Daoy (cell line): ENCODE data around the gene HS3ST3A1. TPM values are rescaled to one million over a fixed set of nuclear protein-coding genes. Genes with fewer than 3 reads are reported as not detected.
"Not testable (repeated sequence)": the region's sequence is repeated elsewhere in the genome, so short reads cannot be mapped to it uniquely, and the experiment has no call there.

Experiments used
- DNase-seq: peaks from one replicate; pipeline ENCODE4 v3.0.0-alpha.2; 2015; ENCODE audit warnings: low read depth
- total RNA-seq: library from RNA; depleted of rRNA; stranded (reverse); fragments of >200 nt; shearing (Covaris generic); gene quantifications from 2 replicates; pipeline ENCODE4 v1.2.3, GENCODE V29; 2014

HS3ST3A1 gene
- total RNA-seq, 1 experiment from 2014 or later = 17.4 TPM

DNA sequence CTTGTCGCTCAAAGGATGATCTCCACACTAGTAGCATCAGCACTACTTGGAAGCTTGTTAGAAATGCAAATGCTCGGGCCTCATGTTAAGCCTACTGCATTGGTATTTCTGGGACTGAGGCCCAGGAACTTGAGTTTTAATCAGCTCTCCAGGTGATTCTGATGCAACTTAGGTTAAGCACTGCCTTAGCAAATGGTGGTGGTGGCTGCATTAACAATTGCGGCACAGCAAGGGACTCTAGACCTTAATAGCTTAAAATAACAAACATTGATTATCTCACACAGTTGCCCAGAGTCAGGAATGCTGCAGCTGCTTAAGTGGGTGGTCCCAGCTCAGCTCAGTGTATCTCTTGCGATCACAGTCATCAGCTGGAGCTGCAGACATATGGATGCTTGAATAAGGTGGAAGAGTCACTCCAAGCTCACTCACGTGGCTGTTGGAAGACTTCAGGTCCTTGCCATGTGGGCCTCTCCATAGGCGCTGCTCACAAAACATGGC lies 25.8 kb downstream of the HS3ST3A1 start:
- no peak for DNase-seq

DNA sequence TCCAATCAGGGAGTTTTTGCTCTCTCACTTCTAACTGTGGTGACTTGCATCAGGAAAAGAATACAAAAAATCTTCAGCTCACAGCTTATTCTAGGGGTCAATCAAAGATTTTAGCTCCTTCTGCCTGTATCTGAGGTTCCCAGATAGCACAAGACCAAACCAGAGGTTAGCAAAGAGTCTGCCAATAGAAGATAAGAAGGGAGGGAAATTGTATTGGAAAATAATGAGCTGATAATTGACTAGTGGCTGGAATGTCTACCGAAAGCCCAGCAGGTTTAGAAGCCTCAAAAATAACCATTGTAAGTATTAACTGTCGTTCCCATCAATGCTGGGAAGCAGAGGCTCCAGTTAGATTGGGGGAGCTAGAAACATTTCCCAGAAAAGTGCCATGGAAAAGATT lies 26.3 kb downstream of the HS3ST3A1 start:
- no peak for DNase-seq

DNA sequence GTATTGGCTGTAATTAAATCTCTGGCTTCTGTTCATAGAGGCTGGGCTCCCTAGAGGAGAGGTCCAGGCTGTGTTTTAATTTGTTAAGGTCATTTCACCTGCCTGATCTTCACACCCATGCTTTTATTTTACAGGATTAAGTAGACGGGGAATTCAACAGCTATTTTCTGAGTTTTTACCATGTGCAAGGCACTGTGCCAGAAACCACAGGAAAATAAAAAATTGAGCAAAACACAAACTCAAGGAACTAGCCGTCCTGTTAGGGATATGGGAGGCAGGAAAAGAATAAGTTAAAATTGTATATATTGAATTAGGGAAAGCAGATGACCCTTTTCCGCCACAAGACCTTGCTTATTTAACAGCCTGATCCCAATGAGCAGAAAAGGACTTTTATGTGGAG lies 29.1 kb downstream of the HS3ST3A1 start:
- DNase-seq = no peak

DNA sequence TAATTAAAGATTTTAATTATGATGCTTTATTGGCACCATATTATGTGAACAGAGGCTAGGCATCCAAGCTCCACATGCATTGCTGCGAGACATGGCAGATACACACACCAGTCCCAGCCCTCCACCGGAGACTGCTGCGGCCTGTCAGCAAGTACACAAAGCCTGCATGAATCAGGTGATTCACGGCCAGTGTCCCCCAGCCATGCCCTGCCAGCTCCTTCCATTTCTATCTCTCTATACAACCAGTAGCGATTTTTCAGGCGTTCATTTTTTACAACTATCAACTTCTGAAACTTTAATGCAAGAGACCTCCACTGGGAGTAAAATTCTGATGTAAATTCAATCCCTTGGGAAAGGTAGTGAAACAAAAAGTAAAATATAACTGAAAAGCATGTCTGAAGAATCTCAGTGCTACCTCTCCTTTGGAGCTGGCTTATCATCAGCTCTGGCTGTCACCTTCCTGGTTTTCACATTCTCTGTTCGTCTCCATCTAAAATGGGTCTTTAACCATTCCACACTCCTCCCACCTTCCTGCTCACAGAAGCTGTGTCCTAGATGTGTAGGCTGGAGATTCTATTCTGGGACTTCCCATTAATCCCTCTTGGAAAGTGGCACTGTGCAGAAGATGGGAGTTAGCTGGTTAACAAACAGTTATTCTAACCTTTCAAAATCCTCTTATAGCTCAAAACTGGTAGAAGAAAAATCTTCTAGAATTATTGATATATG lies 32.2 kb downstream of the HS3ST3A1 start:
- DNase-seq = peak; percentile 70

DNA sequence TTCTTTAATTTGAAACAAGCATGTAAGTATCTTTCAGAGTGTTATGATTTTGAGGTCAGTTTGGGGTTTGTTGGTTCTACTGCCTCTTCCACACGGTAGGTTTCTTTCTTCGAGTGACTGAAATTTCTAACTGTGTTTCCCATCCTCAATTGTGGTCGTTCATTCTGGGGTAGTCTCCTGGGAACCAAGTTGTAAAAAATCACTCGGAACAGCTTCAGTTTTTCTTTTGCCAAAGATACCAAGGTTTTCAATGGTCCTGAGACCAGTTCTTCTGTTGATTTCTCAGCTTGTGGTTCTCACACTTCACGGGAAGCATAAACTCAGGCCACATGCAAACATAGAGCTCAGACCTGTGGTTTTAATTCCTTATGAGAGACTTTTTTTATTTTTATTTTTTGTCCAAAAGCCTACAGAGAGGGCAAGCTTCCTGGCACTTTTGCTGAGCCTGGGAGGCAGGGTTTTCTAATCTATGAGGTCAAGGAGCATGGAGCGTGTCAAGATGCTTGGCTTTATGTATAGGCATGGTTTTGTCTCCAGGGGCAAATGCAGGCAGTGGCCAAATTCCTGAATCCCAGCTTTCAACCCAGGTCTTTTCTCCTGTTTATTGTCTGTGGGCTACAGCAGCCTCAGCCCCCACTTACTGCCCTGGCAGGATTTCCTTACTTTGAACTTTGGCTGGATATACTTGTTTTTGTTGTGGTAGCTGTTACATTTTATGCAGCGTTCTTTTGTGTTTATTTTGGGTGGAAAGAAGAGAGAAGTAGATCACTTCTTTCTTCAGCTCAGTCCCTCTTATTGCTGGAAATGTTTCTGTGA lies 32.9 kb downstream of the HS3ST3A1 start:
- DNase-seq = no peak

DNA sequence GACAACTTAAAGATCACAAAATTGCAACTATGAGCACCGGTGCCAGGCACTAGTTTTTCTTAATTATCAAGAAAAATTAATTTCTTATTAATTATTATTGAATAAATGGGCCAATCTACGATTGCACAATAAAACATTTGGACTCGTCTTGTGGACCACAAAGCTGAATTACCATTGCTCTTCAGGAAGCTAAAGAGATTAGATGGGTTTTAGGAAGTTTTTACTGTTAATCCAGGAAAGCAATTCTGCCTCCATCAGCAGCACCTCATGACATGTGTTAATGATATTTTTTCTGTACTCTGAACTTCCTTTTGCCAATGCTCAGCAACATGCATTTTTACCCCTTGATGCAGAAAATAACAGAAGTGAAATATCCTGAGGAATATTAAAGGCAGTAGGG lies 37.9 kb downstream of the HS3ST3A1 start:
- DNase-seq = no peak

DNA sequence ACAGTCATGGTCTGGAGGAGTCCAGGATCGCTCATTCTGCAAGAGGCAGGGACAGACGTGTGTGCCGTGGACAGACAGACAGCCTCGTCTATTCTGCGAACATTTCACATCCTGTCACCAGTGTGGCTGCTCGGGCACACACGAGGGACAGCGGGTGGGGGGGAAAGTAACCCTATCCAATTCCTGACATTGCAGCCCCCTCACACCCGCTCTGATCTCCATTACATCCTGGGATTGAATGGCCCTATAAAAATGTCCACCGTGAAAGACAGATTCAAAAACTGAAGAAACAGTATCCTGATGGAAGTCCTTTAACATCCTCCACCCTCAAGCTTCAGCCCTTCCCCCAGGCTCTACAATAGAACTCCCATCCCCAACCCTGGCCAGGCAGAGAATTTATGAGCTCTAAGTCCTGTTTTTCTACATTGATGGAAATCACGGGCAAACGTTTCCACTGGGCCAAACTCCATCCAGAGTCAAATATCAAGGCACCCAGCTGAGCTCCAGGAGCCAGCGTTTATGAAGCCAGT lies 39.4 kb downstream of the HS3ST3A1 start:
- peak; percentile 95 for DNase-seq

DNA sequence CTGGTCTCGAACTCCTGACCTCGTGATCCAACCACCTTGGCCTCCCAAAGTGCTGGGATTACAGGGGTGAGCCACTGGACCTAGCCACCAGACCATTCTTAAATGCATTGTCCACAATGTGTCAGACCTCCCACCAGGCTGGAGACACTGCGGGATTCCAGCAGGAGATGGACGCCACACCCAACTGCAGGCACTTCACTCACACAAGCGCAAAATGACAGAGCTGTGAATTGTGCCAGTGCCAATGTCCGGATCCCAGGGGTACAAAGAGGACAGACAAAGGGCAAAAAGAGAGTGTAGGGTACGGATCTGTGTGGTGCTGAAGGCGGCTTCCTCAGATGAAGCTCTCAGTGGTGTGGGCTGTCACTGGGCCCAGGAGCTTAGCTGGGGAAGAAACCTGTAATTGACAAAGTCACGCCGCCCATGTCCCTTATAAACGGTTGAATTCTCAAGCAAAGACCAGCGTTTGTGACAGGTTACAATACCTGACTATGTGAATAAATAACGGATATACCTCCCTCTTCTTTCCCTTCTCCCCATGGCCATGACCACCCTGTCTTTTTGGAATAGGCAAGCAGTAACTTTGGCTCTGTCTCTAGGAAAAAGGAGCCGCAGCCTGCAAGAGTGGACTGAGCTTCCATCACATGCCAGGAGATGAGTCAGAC lies 40.0 kb downstream of the HS3ST3A1 start:
- peak; percentile 71 for DNase-seq

DNA sequence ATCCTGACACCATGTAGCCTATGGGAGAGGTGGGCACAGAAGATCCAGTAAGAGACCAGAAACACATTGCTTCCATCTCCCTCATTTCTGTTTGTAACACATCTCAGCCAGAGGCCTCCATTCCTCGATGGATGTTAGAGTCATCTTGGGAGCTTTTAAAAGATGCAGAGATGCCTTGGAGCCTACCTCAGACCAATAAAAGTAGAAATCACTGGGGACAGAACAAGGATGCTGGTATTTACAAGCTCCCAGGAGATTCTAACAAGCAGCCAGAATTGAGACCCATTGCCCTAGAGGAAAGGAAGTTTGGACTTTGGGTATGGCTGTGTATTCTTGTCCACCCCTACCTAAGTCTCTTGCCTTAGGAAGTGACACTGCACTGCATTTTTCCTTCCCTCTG lies 40.8 kb downstream of the HS3ST3A1 start:
- no peak for DNase-seq

DNA sequence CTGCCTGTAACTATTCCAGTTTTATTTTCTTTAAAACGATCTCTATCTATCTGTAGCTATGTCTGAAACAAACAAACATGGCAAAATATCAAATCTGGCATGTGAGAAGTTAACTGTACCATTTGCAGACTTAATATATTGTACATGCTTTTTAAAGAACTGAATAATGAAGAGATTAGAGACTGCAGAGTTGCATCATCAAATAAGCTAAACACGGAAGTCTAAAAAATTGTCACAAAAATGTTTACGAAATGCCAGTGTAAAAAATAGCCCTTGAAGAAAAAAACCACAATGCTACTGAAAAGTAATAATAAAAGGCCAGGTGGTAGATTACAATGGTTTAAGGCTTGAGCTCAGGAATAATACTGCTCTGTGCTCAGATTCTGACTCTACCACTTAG lies 43.1 kb downstream of the HS3ST3A1 start:
- DNase-seq = no peak

DNA sequence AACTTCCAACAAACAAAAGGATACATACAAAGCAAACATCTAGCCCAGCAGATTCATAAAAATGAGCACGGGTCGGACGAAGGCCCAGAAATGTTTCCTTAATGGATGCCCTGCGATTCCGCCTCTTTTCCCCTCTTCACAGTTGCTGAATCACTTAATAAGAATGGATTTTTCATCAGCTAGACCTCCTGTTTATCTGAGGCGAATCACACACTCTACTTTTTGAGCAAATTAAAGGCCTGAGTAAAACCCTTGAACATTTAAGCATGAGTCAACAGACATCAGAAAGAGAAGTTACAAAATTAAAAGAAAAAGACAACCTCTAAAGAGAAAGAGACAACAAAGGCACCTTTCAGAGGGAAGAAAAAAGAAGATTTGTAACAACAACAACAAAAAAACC lies 44.7 kb downstream of the HS3ST3A1 start:
- DNase-seq = peak; percentile 26

DNA sequence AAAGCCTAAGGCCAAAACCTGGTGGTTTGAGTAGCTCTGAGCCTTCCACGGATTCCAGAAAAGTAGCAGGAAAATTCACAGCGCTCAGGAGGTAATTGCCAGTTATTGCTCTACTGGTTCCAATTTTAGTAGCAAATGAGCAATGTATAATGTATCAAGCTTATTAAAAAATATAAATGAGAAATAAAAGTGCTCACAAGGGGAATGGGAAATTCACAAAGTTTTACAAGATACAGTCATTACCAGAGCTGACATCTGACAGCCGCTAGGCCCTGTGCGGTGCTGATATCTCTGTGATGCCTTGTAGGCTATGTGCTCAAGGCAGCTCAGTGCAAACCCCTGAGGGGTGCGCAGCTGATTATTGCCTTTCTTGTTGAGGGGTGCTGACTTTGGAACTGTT lies 47.5 kb downstream of the HS3ST3A1 start:
- DNase-seq = no peak

DNA sequence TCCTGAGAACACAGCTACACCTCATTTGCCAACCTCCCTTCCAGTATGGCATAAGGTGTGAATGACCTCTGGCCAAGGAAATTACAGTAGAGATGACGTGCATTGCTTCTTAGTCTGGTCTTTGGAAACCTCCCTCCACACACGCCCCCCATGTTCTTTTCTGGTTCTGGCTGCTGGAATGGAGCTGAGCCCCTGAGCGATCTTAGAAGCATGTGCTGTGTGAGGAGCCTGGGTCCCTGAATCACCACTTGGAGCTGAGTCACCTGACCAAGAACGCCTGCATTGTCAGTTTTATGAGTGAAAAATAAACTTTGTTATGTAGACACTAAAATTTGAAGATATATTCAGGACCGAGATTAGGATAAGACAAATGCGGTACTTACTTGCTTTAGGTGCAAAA lies 51.4 kb downstream of the HS3ST3A1 start:
- DNase-seq = no peak

DNA sequence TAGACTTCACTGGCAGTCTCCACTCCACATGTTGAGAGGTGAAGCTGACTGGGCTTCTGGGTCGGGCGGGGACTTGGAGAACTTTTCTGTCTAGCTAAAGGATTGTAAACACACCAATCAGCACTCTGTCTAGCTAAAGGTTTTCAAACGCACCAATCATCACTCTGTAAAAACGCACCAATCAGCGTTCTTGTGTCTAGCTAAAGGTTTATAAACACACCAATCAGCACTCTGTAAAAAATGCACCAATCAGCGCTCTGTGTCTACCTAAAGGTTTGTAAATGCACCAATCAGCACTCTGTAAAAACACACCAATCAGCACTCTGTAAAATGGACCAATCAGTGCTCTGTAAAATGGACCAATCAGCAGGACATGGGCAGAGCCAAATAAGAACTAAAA lies 53.2 kb downstream of the HS3ST3A1 start:
- not testable (repeated sequence) for DNase-seq

DNA sequence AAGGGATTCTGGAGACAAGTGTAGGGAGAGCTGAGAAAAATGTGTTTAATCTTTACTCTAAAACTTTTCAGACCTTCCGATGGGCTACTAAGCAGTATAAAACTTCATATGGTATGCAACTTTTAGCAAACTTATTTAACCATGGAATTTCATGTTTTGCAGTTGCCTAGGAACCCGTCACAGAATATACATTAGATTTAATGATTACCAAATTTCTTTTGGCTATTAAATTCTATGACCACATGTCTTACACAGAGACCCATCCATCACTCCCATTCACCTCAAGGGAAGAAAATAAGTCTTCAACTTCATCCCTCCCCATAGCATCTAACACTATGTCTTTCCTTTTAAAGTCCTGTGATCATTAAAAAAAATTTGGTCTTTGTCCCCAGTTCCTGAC lies 54.9 kb downstream of the HS3ST3A1 start:
- no peak for DNase-seq

DNA sequence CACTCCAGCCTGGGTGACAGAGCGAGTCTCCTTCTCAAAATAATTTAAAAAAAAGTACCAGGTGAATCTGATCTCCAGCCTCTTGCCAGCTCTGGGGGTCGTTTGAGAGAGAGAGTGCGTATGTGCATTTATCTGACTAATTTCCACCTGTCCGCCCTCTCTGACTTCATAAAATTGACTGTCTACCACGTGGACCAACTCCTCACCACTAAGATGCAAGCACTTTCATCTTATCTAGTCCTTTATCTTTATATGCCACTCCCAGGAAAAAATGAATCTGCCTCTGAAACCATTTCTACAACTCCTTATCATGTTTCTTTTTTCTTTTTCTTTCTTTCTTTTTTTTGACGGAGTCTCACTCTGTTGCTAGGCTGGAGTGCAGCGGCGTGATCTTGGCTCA lies 55.8 kb downstream of the HS3ST3A1 start:
- no peak for DNase-seq

DNA sequence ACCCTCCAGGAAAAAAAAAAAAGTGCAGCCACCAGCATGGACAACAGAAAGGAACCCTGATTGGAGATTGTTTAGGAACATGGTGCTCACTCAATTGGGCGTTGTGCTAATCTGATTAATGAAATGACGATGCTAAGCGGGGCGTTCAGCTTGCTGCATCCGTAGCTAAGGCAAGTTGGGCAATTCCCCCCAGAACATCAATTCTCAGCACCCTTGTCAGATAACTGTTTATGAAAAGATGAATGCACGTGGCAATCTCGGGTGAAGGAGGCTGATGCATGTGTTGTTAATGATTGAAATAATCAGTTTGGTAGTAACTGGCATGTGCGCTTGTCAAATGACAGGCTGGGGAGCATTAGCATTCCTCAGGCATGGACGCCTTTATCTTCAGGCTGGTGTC lies 57.0 kb downstream of the HS3ST3A1 start:
- DNase-seq = no peak

DNA sequence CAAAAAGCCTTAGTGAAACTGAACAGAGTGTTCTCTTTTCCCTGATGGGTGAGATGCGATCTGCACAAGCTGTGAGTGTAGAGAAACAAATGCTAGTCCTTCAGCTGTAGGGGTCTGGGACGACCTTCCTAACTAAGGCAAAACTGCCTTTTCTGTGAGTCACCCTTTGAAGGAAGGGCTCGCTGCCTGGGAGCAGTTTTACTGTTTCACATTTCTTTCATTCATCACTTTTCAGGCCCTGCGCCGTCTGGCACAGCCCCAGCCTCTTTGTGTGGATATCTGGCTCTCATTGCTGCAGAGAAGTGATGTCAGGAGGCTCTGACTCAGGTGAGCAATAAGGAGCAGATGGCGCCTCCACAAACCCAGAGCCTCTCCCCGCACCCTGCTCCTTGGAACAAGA lies 57.4 kb downstream of the HS3ST3A1 start:
- DNase-seq = peak; percentile 95

DNA sequence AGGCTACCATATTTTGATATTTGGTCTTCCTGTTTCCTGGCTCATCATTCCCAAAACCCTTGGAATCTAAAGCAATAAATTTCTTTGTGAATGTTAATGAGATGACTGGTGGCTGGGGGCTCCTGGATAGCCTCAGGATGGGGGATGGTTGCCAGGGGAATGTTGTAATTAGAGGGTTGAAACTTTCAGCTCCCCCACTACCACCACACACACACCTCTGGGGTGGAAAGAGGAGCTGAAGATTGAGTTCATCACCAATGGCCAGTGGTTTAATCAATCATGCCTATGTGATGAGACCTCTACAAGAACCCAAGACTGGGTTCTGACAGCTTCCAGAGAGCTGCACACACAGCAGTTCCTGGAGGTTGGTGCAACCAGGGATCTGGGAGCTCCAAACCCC lies 59.1 kb downstream of the HS3ST3A1 start:
- no peak for DNase-seq

DNA sequence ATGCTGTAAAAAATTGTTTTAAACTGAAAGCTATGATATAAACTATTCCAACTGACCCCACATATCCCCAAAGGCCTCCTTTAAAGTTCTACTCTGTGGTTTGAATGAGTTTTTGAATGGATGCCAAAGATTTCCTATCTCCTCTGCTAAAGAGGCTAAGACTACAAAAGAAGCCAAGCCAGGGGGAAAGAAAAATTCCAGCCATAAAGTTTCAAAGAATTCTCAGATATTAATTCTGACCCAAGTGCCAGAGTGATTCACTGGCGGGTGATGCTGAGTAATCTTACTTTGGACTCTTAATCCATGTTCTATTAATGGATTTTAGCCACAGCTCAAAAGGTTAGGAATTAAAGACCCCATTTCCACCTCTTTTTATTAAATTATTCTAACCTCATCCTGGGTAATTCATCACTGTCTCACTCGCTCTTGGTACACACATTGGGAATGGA lies 60.7 kb downstream of the HS3ST3A1 start:
- peak; percentile 76 for DNase-seq

DNA sequence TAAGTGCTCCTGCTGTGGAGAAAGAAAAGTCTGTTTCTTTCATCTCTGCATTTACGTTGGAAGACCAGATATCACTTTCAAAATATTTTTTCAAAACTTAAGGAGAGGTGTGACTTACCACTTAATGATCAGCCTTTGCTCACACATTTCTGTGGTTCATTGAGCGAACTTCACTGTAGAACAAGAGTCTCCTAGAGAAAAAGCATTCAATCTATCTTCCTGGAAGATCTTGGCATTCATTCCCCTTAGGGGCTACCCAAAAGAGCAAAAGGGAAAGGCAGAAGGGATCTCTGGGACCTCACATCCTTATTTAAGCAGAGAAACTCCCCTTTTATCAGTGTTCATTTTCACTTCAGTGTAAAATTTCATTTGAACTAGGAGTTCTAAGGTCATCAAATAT lies 61.2 kb downstream of the HS3ST3A1 start:
- DNase-seq = peak; percentile 34

DNA sequence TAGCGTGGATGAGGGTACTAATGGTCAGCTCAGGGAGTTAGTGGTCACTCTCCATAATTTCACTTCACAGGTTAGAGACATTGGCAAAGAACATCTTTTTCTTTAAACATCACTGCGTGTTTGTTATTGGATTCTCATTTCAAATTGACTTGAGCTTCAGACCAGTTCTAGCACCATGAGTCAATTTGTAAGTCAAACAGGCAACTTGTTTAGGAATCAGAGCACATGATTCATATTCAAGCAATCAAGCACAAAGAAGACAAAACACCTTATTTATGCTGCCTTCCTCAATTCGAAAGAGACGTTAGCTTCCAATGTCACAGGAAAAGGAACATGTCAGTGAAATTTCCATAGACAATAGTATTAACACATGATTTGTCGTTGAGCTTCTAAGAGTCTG lies 62.3 kb downstream of the HS3ST3A1 start:
- no peak for DNase-seq
